Measurements from ENCODE around the gene TSPAN32.

The TSPAN32 gene

GRCh38 chr11:2266586-2267305 is 35.1 kb upstream of the TSPAN32 start:
- TF ChIP-seq, protein P1, sequence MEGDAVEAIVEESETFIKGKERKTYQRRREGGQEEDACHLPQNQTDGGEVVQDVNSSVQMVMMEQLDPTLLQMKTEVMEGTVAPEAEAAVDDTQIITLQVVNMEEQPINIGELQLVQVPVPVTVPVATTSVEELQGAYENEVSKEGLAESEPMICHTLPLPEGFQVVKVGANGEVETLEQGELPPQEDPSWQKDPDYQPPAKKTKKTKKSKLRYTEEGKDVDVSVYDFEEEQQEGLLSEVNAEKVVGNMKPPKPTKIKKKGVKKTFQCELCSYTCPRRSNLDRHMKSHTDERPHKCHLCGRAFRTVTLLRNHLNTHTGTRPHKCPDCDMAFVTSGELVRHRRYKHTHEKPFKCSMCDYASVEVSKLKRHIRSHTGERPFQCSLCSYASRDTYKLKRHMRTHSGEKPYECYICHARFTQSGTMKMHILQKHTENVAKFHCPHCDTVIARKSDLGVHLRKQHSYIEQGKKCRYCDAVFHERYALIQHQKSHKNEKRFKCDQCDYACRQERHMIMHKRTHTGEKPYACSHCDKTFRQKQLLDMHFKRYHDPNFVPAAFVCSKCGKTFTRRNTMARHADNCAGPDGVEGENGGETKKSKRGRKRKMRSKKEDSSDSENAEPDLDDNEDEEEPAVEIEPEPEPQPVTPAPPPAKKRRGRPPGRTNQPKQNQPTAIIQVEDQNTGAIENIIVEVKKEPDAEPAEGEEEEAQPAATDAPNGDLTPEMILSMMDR (IDR thresholded peaks at IDR 0.05; ENCODE audit: unreplicated experiment in 3 of 3): no peak
- no peak overlapping the region for H3K27ac Mint-ChIP-seq
- H3K4me3 Mint-ChIP-seq: peak overlapping the region; percentile 10 to 63 (median 34)
- H3K36me3 Mint-ChIP-seq (ENCODE audit: low read depth): no peaks in the 10 kb centered on the region
- H3K4me1 Mint-ChIP-seq: no peaks in the 10 kb centered on the region
- peaks cover 58% of the 10 kb centered on the region for H3K27me3 Mint-ChIP-seq (ENCODE audit: low read depth)
- no peaks in the 10 kb centered on the region for H3K9me3 Mint-ChIP-seq

DNA sequence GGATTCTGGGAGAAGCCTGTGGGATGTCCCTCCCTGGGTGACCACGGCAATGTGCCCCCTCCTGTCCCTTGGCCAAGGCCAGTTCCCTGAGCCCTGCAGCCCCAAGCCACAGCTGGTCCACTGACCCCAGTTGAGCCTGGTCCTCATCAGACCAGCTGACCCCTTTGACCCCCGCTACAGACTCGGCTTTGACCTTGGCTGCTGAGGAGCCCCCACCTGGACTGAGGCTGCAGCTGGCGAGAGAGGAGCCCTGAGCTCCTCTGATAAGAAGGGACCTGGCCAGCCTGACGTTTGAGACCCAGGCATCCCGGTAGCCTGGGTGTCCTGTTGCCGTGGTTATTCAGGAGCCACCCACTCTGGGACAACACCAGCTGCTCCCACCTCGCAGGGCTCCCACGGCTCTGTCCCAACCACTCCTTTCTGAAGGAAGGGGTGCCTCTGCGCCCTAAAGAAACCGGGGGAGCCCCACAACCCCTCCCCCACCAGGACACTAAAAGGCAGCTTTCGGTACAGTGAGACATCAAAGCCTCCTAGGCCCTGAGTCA is 34.4 kb upstream of the TSPAN32 start:
- H3K4me3 Mint-ChIP-seq: no peak overlapping the region
- H3K9me3 Mint-ChIP-seq: peaks cover under 1% of the 10 kb centered on the region
- peaks cover 60% of the 10 kb centered on the region for H3K27me3 Mint-ChIP-seq (ENCODE audit: low read depth)

DNA sequence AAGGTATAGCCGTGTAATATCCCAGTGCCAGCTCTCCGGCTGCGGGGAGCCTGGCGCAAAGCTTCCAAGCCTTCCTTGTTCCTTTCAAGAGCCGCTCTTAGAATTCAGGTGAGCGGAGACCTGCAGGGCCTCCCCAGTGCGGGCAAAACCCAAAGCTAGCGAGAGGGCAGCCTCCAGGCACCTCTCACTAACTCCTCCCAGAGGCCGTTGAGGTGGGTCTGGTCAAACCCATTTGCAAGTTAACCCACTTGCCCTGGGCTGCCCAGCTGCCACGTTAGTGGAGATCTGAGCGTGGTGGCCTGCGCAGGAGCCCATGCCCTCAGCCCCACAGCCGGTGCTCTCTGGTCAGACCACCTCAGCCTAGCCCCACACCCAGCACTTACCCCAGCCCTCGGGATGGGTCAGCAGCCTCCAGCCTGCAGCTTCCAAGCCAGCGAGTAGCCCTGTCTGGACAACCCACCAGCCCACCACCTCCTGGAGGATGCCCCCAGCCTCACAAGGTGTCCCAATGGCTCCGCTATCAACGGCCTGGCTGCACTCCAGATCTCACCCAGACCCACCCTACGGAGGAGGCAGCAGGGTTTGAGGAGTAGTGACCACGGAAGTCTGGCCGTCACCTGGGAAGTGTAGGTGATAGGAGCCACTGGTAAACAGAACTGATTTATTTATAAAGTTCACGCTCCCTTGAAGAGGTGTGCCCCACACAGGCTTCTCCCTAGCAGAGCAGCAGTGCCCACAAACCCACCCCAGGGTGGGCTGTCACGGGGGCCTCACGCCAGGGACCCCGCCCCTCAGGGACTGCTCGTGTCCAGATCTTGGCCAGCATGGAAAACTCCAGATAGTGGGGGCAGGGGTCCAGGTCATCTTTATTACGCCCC is 33.7 kb upstream of the TSPAN32 start:
- Mint-ChIP-seq H3K4me3 (peak overlapping the region; percentile 38 to 54 (median 46)), H3K9me3 (peaks cover 2% of the 10 kb centered on the region), H3K27ac (no peak overlapping the region), H3K36me3 (ENCODE audit: low read depth) (no peaks in the 10 kb centered on the region), H3K4me1 (peaks cover 4% of the 10 kb centered on the region), H3K27me3 (ENCODE audit: low read depth) (peaks cover 67% of the 10 kb centered on the region)
- TF ChIP-seq, protein P1 (IDR thresholded peaks at IDR 0.05; ENCODE audit: unreplicated experiment in 3 of 3): no peak

More for the DNA sequence above, 34.4 kb upstream of the TSPAN32 start:
- Mint-ChIP-seq H3K4me1 (peaks cover 2% of the 10 kb centered on the region), H3K36me3 (ENCODE audit: low read depth) (no peaks in the 10 kb centered on the region), H3K27ac (no peak overlapping the region)
- TF ChIP-seq, protein P1 (IDR thresholded peaks at IDR 0.05; ENCODE audit: unreplicated experiment in 3 of 3): no peak

- peaks cover 76% of the 10 kb centered on the region for H3K27me3 Mint-ChIP-seq (ENCODE audit: low read depth)
- peaks cover 4% of the 10 kb centered on the region for H3K4me1 Mint-ChIP-seq
- H3K9me3 Mint-ChIP-seq: peaks cover 2% of the 10 kb centered on the region
- no peak overlapping the region for H3K27ac Mint-ChIP-seq
- H3K4me3 Mint-ChIP-seq: peak overlapping the region; percentile 38 to 56 (median 46)
- H3K36me3 Mint-ChIP-seq (ENCODE audit: low read depth): no peaks in the 10 kb centered on the region
- TF ChIP-seq, protein P1 (IDR thresholded peaks at IDR 0.05; ENCODE audit: unreplicated experiment in 3 of 3): no peak
Observed at GRCh38 chr11:2268729-2269600, 32.8 kb upstream of the TSPAN32 start.

- no peaks in the 10 kb centered on the region for H3K36me3 Mint-ChIP-seq (ENCODE audit: low read depth)
- H3K27ac Mint-ChIP-seq: no peak overlapping the region
- peaks cover 4% of the 10 kb centered on the region for H3K4me1 Mint-ChIP-seq
- peak overlapping the region in 1 of 3 experiments; percentile 56 for H3K4me3 Mint-ChIP-seq
- TF ChIP-seq, protein P1 (IDR thresholded peaks at IDR 0.05; ENCODE audit: unreplicated experiment in 3 of 3): peak in 2 of 3 experiments; percentile 34 to 35
- H3K9me3 Mint-ChIP-seq: peaks cover 2% of the 10 kb centered on the region
- H3K27me3 Mint-ChIP-seq (ENCODE audit: low read depth): peaks cover 79% of the 10 kb centered on the region
Observed at GRCh38 chr11:2269601-2270321, 32.1 kb upstream of the TSPAN32 start.

Measured in nephron (organoid).